HG03439 (cell line): ENCODE data around the gene AKT1.
A peak's percentile ranks its signal among the peaks of the same experiment; 100 is the strongest.
"Not testable (repeated sequence)": the region's sequence is repeated elsewhere in the genome, so short reads cannot be mapped to it uniquely, and the experiment has no call there.

Experiments used
- ATAC-seq: cut with Tn5 transposase; IDR thresholded peaks from one replicate; pipeline ENCODE4 v1.9.1; 2021; ENCODE audit warnings: mild to moderate bottlenecking, moderate library complexity; ENCODE audit not compliant: unreplicated experiment

The AKT1 gene

DNA sequence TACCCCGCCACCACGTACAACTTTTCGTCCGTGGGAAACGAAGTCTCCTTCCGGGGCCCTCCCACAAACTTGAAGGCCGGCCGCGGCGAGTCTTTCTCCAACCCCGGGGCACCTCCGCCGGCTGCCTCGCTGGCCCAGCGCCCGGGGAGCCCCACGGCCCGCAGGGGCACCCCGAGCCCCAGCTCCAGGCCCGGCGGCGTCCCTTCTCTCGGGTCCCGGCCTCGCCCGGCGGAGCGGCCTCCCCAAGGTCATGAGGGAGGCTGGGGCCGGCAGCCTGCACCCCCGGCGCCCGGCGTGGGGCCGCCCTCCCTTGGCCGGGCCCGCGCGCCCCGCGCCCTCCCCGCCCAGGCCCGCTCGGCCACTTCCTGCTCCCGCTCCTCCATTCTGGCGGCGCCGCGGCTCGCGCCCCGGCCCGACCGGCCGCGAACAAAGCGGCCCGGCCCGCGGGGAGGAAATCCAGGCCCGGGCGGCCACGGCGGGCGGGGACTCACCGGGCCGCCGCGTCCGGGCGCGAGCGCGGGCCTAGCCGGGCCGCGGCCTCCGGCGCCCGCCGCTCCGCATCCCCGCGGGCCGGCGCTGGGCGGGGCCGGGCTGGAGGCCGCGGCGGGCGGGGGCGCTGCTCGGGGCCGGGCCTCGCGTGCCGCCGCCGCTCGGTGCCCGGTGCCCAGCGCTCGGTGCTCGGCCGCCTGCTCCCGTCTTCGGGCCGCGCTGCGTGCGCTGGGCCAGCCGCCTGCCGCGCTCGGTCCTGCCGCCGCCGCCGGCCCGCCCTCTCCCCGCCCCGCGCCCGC is at the start of gene AKT1:
AKT1 (minus strand) TSS at position 756 of the 788 bp plus-strand sequence. CDS start 3,105 bp downstream, outside the sequence.
- no peak for ATAC-seq

DNA sequence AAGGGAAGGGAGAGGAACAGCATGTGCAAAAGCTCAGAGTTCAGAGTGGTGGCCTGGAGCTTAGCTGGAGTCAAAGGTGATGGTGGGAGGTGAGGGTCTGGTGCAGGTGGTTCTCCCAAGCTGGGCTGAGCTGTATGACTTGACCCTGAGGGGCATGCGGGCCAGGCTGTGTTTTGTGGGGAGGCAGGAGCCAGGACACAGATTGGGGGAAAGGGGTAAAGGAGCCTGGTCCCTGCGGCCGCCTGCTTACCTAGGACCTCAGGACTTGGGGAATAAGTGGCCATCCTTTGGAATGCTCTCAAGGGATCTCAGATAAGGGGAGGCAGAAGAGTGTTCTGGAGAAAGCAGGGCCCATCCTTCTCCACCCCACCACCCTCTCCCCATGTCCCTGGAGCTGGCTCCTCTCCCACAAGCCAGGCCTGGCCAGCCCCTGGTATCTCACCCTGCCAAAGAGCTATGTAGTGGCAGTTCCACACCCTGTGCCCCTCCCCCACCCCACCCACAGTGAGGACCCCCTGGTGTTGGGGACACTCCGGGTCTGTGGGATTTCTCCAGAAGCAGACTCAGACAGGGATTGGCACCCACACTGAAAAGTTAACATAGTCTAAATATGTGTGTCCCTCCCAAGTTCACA is 49.6 kb upstream of the AKT1 start:
- ATAC-seq: no peak

DNA sequence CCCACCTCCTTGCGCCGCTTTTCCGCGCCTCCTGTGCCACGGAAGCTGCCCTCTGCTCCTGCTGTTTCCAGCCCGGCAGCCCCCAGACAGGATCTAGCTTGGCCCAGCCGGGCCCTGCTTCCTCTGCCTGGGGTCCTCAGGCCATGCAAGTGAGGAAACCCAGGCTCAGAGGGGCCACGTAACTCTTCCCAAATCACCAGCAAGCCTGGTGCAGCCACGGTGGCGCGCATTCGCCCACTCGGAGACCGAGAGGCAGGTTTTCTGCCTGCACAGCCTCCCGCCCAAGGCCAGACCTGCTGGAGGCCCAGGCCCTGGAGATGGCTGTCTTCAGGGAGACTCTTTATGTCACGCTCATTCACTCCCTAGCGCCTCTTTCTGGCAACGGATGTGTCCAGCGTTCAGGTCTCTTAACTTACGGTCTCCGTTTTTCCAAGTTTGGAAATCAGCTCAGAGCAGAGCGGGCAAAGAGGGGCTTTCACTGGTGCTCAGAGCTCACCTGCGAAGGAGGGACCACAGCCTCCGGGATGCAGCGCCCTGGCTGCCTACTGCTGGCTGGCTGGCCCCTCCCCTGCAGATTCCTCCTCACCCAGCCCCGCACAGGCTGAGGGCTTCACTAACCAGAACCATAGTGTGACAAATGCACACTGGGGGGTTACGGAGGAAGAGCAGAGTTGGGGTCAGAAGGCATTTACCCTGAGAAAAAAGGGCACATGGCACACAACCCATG is 48.9 kb upstream of the AKT1 start:
- no peak for ATAC-seq

DNA sequence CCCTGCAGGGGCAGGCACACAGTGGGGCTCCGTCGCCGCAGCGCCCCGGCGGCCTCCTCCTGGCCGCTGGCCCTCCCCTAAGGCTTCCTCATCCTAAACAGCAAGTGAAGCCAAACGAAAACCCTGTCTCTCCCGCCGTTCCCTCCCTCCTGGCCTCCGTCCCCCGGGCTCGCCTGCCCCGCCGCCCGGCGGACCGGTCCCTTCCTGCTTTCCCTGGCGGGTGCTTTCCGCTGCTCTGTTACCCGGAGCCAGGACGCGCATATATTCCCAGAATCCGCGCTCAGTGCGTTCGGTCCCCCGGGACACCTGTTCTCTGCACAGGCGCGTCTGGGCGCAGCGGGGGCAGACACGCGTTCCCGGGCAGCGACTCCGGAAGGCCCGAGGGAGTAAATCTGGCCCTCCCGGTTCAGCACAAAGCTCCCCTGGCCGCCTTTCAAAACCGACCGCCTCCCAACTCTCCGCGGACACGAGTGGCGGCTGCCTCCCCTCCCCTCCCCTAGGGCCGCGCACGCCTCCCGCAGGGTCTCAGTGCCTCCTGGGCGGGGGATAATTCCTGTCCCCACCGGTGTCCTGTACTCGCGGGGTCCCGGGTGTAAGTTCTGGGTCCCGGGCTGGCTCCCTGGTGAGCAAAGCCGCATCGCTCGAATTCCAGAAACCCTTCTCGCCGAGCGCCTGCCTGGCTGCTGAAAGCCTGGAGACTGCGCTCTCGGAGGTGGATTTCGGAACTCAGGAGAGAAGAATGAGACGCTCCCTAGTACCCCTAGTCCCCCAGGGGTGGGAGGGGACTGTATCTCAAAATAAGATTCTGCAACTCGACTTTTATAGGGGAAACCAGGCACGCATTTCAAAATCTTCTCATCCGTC is 48.1 kb upstream of the AKT1 start:
- no peak for ATAC-seq

DNA sequence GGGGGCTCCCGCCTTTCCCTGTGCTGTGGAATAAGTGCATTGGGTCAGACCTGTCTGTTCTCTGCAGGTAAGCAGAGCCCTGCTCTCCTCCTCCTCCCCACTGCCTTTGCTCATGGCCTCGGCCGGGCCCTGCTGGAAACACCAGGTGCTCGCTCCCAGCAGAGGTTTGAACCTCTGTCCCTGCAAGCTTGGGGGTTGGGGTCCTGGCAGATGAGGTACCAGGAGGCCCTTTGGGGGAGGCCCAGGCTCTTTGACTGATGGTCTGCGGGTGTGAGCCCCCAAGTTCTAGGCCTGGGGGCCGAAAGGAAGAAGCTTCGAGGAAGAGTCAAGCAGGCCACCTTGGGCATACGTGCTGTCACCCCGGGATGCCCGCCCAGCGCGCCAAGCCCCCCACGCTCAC is 47.5 kb upstream of the AKT1 start:
- no peak for ATAC-seq

DNA sequence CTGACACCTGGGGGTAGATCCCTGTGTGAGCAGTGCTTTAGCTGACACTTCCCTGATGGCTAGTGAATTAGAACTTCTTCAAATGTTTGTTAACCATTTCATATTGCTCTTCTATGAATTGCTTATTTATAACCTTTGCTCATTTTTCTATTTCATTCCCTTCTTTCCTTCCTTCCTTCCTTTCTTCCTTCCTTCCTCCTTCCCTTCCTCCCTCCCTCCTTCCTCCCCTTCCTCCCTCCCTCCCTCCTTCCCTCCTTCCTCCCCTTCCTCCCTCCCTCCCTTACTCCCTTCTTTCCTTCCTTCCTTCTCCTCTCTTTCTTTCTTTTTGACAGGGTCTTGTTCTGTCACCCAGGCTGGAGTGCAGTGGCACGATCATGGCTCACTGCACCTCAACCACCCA is 46.2 kb upstream of the AKT1 start:
- ATAC-seq: no peak

DNA sequence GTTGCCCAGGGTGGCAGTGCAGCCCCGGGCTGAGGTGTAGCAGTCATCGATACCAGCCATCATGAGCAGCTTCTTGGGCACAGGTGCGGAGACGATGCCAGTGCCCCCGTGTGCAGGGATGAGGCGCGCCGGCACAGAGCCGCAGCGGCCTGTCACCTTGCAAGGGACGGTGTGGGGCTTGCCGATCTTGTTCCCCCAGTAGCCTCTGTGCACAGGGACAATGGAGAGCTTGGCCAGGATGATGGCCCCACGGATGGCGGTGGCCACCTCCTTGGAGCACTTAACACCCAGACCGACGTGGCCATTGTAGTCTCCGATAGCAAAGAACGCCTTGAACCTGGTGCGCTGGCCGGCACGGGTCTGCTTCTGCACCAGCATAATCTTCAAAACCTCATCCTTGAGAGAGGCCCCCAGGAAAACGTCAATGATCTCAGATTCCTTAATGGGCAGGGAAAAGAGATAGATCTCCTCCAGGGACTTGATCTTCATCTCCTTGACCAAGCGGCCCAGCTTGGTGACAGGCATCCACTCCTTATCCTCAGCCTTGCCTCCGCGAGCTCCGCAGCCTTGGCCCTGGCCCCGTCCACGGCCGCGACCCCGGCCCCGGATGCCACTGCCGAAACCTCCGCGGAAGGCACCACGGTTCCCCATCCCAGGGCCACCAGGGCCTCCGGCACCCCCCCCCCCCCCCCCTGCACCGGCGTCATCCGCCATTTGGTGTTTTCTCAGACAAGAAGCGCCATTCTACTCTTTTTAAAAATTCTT is 40.8 kb upstream of the AKT1 start:
- ATAC-seq: not testable (repeated sequence)

DNA sequence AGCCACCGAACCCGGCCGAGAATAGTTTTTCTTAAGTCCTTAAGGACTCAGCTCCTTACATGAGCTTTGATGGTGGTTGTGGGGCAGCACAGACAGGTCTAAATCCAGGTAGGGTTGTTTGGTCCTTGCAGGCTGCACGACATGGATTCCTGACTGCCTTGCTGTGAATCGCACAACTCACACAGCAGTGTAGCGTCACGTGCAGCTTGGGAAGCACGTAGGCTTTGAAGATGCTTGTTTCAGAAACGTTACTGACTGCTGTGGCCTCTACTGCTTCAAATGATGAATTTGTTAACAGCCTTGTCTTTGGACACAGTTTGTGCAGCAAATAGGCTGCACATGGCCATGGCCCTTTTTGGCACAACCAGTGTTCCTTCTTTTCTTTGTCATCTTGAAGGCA is 35.2 kb upstream of the AKT1 start:
- no peak for ATAC-seq

DNA sequence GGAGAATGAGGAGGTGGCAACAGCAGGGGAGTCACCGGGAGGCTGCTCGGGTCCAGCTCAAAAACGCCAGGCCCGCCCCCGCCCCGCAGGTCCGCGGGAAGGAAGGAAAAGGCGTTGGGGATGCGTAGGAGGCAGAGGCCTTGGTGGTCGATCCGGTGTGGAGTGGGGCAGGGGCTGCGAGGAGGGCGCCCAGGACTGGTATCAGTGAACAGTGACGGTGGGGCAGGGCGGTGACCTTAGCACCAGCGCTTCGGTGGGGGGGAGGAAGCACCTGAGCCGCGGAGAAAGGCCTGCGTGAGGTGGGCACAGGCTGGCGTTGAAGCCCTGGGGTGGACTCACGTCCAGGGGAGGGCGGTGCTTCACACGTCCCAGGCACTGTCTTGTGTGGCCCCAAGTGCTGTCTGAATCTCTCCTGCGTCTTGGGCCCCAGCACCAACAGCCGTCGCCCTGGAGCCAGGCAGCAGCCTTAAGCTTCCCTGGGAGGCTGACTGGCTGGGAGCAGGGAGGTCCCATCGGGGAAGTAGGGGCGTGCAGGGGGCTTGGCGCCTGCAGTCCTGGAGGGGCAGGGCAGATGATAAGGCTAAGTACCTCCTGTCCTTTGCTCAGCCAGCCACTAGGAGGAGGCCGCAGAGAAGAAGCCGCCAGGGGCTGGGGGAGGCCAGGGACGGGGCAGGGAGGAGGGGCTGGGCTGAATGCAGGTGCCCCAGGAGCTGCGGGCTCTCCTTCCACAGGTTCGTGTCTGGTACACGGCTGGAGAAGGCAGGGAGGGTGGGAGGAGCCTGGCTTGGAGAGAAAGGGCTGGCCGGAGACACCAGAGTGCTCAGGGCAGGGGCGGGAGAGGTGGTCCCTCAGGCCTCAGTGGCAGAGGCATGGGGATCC is 31.9 kb upstream of the AKT1 start:
- ATAC-seq: no peak

DNA sequence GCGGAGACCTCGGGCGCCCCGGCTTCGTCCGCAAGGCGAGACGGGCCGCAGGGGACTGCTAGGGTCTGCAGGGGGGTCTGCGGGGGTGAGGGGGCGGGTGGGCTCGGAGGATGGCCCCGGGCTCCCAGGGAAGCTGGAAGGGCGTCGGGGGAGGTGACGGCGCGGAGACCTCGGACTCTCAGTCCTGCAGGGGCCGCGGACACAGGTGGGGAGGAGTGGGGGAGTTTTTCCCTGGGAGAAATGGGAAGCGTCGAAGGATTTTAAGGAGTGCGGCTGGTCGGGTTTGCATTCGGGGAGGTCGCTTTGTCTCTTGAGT is 31.3 kb upstream of the AKT1 start:
- ATAC-seq: no peak

DNA sequence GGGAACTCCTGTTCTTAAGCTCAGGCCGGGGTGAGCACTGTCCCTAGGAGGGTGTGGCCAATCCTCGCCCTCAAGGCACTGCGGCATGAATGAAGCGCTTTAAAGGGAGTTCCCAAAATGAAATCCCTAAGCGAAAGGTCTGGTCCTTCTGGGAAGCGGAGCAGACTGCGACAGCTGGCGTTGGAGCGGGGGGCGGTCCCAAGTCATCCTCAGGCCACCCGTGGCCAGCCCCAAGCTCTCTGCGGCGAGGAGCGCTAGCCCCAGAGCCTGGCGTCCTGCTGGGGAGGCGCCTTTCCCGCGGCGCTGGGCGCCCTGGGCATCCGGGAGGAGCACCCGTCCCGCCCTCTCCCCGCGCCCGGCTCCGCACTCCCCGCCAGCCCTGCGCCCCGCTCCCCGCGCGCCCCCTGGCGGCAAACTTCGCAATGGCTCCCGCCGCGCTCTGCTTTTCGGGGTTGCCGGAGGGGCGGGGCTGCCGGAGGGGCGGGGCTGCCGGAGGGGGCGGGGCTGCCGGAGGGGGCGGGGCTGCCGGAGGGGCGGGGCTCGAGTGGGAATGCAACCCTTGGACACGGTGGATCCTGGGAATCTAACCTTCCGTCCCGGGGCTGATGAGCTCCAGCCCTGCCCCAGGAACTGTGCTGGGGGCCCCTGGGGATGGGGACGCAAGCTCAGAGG is 30.8 kb upstream of the AKT1 start:
- ATAC-seq: peak; percentile 68

DNA sequence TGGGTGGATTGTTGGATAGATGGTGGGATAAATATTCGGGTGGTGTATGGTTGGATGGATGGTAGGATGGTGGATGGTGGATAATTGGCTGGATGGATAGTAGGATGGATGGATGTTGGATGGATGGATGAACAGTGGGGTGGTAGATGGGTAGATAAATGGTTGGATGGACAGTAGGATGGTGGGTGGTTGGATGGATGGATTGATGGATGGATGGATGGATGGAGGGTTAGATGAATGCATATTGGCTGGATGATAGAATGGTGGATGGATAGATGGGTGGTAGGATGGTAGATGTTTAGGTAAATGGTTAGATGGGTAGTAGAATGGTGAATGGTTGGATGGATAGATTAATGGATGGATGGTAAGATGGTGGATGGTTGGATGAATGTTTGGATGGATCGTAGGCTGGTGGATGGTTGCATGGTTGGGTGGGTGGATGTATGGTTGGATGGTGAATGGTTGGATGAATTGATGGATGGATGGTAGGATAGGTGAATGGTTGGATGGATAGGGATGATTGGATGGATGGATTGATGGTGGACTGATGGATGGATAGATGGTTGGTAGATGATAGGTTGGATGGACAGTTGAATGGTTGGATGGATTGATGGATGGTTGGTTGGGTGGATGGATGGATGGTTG is 28.9 kb upstream of the AKT1 start:
- no peak for ATAC-seq

DNA sequence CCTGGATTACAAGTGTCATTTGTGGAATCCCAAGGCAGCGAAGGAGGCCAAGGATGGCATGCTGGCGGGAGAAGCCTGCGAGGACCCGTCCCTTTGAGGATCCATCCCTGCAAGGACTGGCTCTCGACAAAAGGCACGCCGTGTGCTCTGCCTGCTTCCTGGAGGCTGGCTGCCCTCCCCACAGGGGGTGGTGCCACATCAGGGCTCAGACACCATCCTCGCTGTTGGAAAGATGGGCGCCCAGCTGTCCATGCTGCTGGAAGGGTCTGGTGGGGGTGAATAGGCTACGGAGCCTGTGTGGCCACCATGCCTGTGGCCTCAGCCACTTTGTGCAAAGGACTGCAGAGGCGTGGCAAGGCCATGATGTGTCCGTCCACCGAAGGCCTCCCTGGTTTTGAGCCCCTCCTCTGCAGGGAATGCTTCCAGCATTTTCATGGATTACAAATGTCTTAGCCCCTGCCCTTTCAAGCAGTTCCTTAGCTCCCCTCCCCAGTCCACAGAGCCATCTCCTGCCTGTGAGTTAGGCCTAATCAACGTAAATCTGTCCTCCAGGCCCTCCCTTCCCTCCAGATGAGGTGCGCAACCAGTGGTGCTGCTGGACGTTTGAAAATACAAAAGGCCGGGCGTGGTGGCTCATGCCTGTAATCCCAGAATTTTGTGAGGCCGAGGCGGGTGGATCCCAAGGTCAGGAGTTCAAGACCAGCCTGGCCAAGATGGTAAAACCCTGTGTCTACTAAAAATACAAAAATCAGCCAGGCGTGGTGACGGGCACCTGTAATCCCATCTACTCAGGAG is 27.5 kb upstream of the AKT1 start:
- no peak for ATAC-seq

DNA sequence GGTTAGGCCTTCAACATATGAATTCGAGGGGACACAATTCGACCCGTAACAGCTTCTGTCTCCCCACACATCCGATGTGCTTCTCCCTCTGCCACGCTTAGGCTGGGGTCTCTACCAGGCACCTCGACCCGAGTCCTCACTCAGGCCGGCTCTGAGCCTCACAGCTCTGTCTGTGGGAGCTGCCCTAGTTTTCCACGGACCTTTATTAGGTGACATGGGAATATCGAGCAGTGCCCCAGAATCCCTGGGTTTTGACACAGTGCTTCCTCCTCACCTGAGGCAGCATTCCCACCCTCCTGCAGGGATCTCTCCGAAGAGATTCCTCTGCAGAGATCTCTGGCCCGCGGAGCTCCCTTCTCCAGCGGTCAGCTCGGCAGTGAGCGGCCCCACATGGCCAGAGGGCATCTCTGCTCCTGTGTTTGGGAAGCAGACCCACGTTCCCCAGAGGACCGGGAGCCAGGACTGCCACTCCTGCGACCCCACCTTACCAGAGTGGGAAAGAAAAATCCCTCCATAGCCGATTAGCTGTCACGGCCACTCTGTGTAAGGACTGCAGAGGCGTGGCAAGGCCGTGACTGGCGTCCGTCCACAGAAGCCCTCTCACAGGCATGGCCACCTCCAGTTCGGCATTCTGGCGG is 26.5 kb upstream of the AKT1 start:
- no peak for ATAC-seq

DNA sequence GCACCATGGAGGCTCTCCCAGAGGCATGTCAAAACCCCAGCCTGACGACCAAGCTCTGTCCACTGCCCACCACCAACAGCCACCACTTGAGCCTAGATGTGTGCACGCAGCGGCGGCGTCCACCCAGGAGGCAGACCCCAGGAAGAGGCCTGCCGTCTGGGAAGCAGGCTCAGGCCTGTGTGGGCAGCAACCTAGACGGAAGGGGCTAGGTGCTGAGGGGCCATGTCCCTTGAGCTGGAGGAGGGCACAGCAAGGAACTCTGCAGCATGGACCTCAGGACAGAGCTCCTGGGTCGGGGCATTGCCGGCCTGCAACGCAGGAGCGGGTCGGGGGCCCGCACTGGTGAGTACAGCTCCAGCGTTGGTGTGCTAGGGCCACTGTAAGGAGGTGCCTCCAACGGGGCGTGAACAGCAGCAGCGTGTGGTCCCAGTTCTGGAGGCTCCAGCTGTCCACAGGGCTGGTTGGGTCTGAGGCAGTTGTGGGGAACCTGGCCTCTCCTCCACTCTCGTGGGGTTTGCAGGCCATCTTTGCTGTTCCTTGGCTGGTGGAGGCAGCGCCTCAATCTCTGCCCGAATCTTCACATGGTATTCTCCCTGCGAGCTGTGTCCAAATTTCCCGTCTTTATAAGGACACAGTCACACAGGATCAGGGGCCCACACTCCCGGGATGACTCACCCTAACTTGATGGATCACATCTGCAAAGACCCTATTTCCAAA is 25.8 kb upstream of the AKT1 start:
- ATAC-seq: no peak

DNA sequence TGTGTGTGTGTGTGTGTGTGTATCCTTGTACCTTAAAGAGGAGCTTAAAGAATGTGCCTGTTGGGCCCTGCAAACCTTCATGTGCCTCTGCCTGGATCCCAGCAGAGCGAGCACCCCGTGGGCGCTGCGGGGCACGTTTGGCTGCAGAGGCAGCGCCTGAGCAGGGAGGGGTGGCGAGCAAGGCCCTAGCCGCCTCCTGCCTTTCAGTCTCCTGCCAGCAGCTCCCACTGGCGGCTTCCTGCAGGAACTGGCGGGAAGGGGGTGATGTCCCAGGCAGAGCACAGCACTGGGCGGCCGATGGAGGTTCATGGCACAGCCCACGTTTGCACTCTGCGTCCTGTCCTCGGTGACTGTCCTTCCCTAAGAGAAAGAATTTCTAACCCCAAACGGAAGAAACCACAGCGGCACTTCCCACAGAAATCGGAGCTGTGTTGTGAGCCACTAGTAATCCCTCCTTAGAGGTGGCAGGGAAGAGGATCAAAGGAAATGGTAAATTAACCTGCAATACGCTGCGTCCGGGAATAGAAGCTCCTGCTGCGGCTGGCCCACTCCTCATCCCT is 25.2 kb upstream of the AKT1 start:
- no peak for ATAC-seq
